Ovary (tissue), 3 donors: ENCODE measurements around the gene PLXNA4.

Experiments used
- CTCF ChIP-seq, 3 donors: fragments of 450-650 bp in 2 of 3; fragments of 200-600 bp in 1 of 3; IDR thresholded peaks; one replicate each; pipeline versions ENCODE4 v1.5.1 to v1.8.0; 2016 to 2022; ENCODE audit warnings: antibody characterized with exemption in 3 of 3, mild to moderate bottlenecking in 1 of 3
- EP300 ChIP-seq: sonication (generic); formaldehyde crosslinking; IDR thresholded peaks from one replicate; pipeline ENCODE4 v1.6.1; 2017; ENCODE audit warnings: antibody characterized with exemption
- donor health status: DM: no; HTN: no; CAD: no.

GRCh38 chr7:132416395-132416794 lies 159.9 kb downstream of the PLXNA4 start:
- TF ChIP-seq EP300: no peak
- TF ChIP-seq CTCF (IDR thresholded peaks at IDR 0.05): no peak
